Activated CD8-positive, alpha-beta memory T cell treated with anti-CD3 and anti-CD28 coated beads, Interleukin-2, amount 50 U/mL, for 48 hours (primary cell): Measurements from ENCODE around the gene PPP6C.
"Not testable (repeated sequence)": the region's sequence is repeated elsewhere in the genome, so short reads cannot be mapped to it uniquely, and the experiment has no call there.

ENCODE experiments used
- DNase-seq: peaks from one replicate; pipeline ENCODE4 v3.0.0-alpha.2; 2020

The PPP6C gene

DNA sequence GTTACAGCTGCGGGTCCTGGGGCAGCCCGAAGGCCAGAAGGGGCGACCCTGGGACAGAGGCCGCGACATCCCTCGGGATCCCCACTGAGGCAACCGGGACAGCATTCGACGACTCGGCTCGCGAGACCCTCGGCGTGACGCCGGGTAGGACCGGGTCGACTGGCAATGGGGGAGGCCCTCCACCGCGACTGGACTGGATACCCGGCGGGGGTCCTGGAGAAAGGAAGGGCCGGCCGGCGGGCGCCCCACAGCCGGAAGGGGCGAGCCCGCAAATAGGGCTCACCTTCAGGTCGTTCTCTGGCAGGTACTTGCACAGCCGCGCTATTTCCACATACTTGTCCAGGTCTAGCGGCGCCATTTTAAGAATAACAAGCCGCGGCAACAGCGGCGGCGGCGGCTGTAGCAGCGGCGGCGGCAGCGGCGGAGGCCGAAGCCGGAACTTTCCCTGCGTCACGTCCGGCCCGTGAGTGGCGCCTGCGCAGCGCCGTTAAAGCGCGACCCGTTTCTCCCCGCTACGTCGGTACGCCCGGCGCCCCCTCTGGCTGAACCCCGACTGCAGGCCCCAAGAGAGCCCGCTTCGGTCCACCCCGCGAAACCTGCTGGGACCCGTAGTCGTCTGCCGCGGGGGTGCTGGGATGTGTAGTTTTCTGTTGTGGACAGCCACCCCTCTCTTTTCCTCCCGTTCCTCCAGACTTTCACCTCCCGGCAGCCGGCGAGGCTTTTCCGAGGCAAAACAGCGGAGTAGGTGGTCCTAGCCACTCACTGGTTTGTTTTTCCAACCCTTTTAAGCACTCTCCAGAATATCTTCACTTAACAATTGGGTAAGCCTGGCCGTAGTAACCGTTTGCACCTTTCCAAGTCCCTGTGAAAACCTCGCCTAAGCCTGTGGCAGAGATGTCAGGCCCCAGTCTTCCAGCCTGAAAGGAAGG, at the start of gene PPP6C:
TSS of gene PPP6C (minus strand) at position 443 of the 929 bp plus-strand sequence. CDS start at position 358, 85 bp downstream.
- peak; percentile 98 for DNase-seq

DNA sequence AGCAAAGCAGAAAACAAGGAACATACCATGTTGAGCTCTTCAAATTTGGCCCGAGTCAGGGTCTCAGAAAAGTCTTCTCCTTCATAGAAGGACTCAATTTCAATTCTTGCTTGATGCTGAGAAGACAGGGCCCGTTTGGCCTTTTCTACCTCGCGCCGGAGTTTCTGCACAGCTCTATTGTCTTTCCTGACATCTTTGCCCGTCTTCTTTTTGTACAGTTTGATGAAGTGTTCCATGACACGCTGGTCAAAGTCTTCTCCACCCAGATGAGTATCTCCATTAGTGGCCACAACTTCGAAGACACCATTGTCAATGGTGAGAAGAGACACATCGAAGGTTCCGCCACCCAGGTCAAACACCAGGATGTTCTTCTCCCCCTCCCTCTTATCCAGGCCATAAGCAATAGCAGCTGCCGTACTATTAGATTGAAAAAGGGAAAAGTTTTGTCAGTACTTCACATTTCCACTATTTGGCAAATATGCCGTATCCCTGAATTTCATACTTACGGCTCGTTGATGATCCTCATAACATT, 49.4 kb upstream of the PPP6C start:
- no peak for DNase-seq

DNA sequence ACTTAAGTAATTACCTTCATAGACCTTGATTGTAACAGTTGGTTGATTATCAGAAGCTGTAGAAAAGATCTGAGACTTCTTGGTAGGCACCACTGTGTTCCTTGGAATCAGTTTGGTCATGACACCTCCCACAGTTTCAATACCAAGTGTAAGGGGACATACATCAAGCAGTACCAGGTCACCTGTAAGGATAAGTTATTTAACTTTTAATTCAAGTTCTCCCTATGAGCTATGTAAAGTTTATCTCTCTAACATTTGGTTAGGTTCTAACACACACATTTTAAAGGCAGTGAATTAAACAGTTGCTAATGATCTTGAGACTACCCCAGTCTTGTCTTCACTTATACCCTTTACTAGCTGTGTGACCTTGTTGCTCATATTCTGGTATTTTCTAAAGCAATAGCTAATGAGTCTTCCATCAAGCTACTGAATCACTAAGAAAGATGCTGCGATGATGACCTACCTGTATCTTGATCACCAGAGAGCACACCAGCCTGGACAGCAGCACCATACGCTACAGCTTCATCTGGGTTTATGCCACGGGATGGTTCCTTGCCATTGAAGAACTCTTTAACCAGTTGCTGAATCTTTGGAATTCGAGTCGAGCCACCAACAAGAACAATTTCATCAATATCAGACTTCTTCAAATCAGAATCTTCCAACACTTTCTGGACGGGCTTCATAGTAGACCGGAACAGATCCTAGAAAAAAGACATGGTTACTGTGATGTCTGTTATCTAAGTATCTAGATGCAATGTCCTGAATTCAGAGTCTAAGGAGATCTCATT, 48.7 kb upstream of the PPP6C start:
- no peak for DNase-seq

GRCh38 chr9:125236520-125237159, 47.0 kb upstream of the PPP6C start:
- DNase-seq = not testable (repeated sequence)

GRCh38 chr9:125235804-125236519, 46.4 kb upstream of the PPP6C start:
- DNase-seq = no peak

GRCh38 chr9:125234099-125234498, 44.5 kb upstream of the PPP6C start:
- not testable (repeated sequence) for DNase-seq

- DNase-seq = no peak
Observed at GRCh38 chr9:125233678-125234077, 44.1 kb upstream of the PPP6C start.

DNA sequence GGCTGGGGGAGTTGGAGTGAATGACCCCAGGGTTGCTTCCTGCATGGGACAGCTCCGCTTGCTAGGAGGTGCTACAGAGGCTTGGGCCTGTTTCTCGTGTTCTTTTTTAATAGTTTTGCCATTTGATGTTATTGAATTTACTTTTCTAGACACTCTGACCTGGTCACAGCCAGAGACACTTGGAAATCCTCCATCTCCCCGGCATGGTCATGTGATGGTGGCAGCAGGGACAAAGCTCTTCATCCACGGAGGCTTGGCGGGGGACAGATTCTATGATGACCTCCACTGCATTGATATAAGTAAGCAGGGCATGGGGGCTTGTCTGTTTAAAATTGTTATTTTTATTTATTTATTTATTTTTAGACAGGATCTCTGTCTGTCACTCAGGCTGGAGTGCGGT, 38.2 kb upstream of the PPP6C start:
- DNase-seq = no peak

DNA sequence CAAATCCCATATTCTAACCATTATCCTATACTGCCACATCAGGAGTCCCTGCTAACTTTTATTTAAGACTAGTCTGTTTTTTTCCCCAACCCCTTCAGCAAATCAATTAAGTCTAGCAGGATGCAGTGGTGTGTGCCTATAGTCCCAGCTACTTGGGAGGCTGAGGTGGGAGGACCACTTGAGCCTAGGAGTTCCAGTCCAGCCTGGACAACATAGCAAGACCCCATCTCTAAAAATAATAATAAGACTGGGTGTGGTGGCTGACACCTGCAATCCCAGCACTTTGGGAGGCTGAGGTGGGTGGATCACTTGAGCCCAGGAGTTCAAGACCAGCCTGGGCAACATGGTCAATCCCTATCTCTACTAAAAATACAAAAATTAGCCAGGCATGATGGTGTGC, 35.3 kb upstream of the PPP6C start:
- DNase-seq = not testable (repeated sequence)

DNA sequence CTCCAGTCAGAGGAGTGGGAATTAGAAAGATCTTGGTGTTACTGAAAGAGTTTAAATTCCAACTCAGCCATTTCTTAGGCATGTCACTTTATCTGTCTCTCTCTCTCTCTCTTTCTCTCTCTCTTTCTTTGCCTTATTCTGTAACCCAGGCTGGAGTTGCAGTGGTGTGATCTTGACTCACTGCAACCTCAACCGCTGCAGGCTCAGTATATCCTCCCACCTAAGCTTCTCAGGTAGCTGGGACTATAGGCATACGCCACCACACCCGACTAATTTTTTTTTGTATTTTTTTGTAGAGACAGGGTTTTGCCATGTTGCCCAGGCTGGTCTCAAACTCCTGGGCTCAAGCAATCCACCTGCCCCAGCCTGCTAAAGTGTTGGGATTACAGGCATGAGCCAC, 29.0 kb upstream of the PPP6C start:
- DNase-seq = no peak

- DNase-seq = no peak
Observed at GRCh38 chr9:125214186-125214585, 24.6 kb upstream of the PPP6C start.

- no peak for DNase-seq
Observed at GRCh38 chr9:125204477-125204876, 14.9 kb upstream of the PPP6C start.

DNA sequence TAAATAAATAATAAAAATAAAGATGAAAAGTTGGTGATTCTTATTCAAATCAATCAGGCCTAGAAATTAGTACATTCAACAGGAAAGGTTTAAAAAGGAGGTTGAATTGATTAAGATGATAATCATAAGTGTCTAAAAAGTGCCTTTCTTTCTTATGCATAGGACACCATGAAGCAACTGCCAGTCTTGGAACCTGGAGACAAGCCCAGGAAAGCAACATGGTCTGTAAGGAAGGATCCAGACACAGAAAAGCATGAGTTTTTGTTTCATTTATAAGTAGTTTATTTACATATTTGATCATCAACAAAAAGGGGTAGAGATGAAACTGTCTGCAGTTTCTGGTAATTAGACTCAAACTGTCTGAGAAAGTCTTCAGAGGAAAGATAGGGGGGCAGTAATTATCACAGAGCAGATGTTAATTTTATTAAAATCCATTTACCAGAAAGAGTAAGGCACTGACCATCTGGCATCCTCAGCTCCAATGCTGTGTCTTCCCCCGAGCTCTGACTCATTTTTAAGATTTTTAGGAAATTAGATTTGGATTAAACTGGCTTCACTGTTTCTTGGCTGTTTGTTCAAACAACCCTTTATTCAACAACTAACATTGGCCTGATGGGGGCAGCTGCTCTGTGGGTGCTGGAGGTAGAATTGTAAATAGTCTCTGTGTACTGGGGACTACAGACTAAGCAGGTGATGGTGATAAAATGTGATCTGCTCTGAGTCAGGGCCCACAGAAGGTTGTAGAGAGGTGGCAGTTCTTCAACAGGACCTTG, 13.4 kb upstream of the PPP6C start:
- no peak for DNase-seq

DNA sequence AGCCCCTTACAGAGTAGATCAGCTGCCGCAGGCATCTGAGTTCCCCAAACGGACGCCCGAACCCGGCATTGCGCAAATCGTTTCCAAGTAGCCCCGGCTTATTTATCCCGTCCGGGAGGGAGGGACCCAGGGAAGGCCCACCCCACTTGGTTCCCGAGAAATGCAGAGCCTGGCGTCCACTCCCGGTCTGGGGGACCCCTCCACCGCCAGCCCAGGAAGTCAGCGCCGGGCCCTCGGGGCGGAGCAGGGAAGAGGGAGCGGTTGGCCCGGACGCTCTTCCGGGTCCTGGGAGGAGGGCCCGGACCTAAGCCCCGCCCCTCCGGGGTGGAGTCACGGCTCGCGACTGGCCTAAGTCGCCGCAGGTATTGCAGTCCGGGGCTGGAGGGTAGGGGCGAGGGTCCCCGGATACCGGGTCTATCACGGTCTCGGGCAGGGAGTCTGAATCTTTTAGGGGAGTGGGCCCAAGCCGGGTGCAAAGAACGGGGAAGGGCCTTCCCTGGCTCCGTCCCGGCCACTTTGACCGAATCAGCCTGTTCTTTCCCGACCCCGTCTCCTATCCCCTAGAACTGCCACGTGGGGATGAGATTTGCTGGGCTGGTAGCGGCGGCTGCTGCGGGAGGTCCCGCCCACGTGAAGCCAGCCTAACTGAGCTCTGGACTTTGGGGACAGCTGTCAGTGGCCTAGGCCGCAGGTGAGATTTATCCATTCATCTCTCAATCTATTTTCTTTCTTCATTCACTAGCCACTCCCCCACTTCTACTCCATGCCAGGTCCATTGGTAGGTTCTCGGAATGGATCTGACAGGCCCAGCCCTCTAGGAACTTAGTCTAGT, 10.8 kb upstream of the PPP6C start, which contains the start of gene RABEPK:
TSS of gene RABEPK (plus strand) at position 327 of the 832 bp plus-strand sequence. CDS start 2,472 bp downstream, outside the sequence.
- DNase-seq = peak; percentile 96

- not testable (repeated sequence) for DNase-seq
Observed at GRCh38 chr9:125195591-125195990, 6.0 kb upstream of the PPP6C start.

DNA sequence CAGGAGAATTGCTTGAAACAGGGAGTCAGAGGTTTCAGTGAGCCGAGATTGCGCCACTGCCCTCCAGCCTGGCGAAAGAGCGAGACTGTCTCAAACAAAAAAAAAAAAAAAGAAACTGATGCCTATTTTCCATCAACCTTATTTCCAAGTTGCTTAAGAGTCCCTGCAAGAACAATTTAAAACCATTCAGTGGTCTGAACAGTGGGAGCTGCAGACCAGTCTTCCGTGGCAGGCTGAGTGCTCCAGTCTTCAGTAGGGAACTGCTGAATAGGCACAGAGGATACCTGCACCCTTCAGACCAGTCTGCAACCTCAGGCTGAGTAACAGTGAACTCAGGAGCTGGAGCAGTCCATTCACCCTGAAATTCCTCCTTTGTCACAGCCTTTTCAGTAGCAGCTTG, 4.9 kb upstream of the PPP6C start:
- not testable (repeated sequence) for DNase-seq

GRCh38 chr9:125190361-125190801, 778 bp upstream of the PPP6C start:
- DNase-seq = peak; percentile 64

DNA sequence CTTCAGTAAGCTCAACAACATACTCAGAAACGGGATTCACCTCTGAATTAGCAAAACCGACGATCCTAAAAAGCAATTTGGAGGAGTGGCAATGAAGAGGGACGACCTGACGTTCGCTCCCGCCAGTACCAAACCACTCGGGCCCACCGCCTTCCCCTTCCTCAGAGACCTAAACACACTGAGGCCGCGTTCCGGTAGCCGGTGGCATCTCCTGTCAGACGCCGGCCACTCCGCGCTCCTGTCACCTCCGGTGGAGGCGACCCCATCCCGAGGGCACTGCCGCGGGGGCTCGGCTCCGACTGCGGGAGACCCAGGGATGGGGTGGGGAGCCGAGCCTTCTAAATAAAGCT, 617 bp downstream of the PPP6C start:
- DNase-seq = peak; percentile 75

GRCh38 chr9:125183561-125183960, 6.0 kb downstream of the PPP6C start:
- peak; percentile 1 for DNase-seq

GRCh38 chr9:125183054-125183453, 6.5 kb downstream of the PPP6C start:
- no peak for DNase-seq
